Non-pigmented ciliary epithelial cell (primary cell): ENCODE results near the gene UNC45A.
"Not testable (repeated sequence)": the region's sequence is repeated elsewhere in the genome, so short reads cannot be mapped to it uniquely, and the experiment has no call there.

Experiments used
- DNase-seq: peaks from one replicate; pipeline ENCODE4 v3.0.0-alpha.2; 2010; ENCODE audit warnings: low read depth

UNC45A gene, protein sequence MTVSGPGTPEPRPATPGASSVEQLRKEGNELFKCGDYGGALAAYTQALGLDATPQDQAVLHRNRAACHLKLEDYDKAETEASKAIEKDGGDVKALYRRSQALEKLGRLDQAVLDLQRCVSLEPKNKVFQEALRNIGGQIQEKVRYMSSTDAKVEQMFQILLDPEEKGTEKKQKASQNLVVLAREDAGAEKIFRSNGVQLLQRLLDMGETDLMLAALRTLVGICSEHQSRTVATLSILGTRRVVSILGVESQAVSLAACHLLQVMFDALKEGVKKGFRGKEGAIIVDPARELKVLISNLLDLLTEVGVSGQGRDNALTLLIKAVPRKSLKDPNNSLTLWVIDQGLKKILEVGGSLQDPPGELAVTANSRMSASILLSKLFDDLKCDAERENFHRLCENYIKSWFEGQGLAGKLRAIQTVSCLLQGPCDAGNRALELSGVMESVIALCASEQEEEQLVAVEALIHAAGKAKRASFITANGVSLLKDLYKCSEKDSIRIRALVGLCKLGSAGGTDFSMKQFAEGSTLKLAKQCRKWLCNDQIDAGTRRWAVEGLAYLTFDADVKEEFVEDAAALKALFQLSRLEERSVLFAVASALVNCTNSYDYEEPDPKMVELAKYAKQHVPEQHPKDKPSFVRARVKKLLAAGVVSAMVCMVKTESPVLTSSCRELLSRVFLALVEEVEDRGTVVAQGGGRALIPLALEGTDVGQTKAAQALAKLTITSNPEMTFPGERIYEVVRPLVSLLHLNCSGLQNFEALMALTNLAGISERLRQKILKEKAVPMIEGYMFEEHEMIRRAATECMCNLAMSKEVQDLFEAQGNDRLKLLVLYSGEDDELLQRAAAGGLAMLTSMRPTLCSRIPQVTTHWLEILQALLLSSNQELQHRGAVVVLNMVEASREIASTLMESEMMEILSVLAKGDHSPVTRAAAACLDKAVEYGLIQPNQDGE

DNA sequence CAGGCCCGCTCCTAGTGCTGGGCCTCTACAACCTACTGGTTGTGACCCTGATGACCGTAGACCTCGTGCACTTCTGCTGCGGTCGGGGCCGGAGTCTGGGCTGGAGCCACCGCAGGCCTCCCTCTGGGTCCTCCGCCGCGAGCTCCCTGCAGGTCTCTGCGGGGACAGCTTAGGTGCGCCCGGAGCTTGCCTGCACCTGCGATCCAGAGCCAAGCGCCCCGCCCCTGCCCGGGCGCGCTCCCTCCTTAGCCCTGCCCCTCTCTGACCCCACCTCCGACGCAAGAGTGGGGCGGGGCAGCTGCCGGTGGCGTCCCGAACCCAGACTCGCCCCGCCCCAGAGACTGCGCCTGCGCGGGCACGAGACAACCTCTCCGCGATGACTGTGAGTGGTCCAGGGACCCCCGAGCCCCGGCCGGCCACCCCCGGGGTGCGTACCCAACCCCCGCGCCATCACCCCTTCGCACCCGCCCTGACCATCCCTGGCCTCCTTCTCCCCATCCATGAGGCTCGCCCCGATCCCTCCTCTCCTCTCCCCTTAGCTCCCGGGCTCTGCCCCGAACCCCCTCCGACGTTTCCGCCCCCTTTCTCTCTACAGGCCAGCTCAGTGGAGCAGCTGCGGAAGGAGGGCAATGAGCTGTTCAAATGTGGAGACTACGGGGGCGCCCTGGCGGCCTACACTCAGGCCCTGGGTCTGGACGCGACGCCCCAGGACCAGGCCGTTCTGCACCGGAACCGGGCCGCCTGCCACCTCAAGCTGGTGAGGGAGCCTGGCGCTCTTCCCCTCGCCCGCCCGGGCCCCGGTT is at the start of gene UNC45A:
TSS of gene UNC45A (plus strand) at position 337 of the 803 bp plus-strand sequence. CDS start at position 377, 40 bp downstream.
- no peak for DNase-seq

DNA sequence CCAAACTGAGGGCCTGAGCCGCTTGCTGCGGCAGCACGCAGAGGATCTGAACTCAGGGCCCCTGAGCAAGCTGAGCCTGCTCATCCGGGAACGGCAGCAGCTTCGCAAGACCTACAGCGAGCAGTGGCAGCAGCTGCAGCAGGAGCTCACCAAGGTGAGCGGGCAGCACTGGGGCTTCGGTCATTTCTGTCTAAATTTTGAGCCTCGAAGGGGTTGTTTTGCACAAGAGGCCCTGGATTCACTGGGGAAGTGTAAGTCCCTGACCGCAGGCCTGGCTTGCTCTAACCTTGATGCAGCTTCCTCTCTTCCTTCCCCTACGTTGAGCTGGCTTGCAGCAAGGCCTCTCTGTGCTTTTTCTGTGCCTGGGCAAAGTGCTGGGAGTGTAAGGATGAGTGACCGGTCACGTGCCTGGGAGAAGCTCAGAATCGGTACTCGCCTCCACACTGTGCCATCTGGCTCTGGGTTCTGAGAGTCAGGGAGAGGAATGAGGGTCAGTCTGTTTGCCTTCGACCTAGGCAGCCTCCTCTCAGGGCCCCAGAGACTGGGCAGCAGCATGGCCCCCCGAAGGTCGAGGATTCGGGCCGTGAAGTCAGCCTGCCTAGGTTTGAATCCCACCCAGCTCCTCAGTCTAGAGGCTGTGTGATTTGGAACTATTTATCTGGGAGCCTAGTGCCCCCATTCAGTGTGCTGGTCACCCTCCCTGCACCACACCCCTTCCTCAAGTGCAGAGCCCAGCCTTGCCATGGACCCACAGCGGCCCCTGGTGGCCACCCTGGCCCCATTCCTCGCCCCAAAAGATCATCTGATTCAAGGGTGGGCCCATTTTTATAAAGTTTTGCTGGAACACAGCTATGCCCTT is 49.4 kb upstream of the UNC45A start:
- no peak for DNase-seq

- DNase-seq, result no peak
These were observed 48.8 kb upstream of the UNC45A start for GRCh38 chr15:90886291-90886614.

DNA sequence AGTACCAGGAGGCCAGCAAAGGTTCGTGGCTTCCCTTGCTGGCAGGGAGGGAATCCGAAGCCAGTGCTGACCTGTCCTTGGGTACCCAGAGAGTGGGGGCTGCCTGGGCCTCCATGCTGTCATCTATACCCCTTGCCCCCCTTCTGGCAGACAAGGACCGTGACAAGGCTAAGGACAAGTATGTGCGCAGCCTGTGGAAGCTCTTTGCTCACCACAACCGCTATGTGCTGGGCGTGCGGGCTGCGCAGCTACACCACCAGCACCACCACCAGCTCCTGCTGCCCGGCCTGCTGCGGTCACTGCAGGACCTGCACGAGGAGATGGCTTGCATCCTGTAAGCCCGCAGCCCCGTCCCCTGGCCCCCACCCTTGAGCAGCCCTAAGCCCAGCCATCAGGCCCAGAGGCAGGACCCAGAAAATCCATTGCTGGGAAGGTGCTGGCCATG is 48.0 kb upstream of the UNC45A start:
- DNase-seq, result no peak

GRCh38 chr15:90889313-90889730 is 45.8 kb upstream of the UNC45A start:
- DNase-seq, result no peak

GRCh38 chr15:90889736-90890456 is 45.2 kb upstream of the UNC45A start:
- no peak for DNase-seq

GRCh38 chr15:90890839-90891238 is 44.2 kb upstream of the UNC45A start:
- DNase-seq, result no peak

DNA sequence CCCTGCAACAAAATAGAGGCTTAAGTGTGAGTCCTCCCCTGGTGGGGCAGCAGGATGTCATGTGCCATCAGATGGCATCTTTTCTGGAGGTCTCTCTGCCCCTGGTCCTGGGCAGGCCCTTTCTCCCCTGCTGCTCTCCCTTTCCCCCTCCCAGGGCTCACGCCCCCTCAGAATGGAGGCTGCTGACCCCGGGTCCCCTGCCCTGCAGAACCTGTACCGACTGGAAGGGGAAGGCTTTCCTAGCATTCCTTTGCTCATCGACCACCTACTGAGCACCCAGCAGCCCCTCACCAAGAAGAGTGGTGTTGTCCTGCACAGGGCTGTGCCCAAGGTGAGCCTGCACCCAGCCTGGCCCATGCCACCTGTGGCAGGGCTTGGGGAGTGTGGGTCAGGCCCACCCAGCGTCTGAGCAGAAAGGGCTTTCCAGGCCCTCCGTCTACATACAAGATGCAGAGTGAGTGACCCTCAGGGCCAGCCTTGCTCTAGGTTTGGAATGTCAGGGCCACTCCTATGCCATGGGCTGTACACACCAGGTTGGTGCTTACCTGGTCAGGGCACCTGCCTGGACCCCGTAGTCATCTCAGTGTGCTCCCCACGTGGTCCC is 43.6 kb upstream of the UNC45A start:
- no peak for DNase-seq

DNA sequence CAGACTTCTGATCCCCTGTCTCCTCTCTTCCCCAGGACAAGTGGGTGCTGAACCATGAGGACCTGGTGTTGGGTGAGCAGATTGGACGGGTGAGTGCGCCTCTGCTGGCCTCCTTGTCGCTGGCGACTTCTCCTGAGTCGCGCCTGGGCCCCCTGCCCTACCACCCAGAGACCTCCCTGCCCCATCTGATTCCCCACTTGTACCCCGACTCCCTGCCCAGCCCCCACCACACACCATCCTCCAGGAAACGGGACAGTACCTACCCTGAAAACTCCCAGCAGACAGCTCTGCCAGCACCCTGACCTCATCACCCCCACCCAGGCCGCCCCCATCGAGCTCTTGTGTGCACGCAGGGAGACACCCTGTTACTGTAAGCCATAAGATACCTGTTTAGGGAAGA is 43.1 kb upstream of the UNC45A start:
- no peak for DNase-seq

DNA sequence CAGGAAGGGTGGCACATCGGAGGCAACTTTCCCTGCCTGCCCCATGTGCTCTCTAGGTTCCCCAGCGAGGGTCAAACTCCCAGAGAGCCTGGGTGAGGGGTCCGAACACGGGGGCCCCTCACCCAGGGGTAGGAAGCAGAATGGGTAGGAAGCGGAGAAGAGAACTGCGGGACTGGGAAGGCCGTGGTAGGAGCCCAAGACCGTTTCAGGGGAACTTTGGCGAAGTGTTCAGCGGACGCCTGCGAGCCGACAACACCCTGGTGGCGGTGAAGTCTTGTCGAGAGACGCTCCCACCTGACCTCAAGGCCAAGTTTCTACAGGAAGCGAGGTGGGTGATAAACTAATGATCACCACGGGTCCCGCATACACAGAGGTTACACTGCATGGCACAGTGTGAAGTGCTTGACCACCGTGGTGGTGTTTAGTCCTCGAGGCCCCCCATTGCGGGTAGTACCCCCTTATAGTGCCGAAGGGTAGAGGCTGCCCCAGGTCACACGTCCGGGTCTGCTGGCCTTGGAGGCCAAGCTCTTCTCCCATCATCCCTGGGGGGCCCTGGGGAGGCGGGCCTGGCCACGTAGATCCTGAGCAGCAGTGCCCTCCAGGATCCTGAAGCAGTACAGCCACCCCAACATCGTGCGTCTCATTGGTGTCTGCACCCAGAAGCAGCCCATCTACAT is 42.4 kb upstream of the UNC45A start:
- DNase-seq, result no peak

GRCh38 chr15:90893175-90894090 is 41.7 kb upstream of the UNC45A start:
- no peak for DNase-seq

- DNase-seq, result no peak
These were observed 39.4 kb upstream of the UNC45A start for GRCh38 chr15:90895571-90896117.

DNA sequence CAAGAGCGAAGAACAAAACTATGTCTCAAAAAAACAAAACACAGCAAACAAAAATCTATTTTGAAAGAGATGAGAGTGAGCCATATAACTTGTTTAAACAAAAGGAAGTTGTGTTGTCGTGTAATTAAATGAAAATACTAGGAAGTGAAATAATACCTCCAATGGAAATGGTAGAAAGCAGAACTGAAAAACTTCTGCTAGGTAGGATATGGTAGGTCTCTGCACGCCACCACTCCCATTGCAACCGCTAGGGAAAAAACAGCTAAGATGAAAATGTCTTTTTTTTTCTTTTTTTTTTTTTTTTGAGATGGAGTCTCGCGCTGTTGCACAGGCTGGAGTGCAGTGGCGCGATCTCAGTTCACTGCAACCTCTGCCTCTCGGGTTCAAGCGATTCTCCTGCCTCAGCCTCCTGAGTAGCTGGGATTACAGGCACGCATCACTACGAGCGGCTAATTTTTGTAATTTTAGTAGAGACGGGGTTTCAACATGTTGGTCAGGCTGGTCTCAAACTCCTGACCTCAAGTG is 37.9 kb upstream of the UNC45A start:
- not testable (repeated sequence) for DNase-seq

DNA sequence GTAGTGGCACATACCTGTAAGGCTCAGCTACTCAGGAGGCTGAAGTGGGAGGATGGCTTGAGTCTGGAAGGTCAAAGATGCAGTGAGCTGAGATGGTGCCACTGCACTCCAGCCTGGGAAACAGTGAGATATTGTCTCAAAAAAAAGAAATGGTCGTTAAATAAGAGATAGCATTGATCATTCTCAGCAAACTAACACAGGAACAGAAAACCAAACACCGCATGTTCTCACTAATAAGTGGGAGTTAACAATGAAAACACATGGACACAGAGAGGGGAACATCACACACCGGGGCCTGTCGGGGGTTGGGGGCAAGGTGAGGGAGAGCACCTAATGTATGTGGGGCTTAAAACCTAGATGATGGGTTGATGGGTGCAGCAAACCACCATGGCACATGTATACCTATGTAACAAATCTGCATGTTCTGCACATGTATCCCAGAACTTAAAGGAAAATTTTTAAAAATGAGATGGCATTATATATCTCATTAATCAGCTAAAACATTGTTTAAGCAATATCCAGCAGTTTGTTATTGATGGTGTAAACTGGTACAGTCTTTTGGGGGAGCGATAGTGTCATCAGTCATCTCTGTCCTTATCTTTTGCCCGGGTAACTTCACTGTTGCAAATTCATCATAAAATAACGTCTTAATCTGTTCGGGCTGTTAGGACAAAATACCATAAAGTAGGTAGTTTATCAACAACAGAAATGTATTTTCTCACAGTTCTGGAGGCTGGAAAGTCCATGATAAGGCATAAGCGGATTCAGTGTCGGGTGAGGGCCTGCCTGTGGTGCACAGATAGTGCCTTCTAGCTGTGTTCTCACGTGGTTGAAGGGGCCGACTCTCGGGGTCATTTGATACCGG is 33.7 kb upstream of the UNC45A start:
- DNase-seq, result no peak

DNA sequence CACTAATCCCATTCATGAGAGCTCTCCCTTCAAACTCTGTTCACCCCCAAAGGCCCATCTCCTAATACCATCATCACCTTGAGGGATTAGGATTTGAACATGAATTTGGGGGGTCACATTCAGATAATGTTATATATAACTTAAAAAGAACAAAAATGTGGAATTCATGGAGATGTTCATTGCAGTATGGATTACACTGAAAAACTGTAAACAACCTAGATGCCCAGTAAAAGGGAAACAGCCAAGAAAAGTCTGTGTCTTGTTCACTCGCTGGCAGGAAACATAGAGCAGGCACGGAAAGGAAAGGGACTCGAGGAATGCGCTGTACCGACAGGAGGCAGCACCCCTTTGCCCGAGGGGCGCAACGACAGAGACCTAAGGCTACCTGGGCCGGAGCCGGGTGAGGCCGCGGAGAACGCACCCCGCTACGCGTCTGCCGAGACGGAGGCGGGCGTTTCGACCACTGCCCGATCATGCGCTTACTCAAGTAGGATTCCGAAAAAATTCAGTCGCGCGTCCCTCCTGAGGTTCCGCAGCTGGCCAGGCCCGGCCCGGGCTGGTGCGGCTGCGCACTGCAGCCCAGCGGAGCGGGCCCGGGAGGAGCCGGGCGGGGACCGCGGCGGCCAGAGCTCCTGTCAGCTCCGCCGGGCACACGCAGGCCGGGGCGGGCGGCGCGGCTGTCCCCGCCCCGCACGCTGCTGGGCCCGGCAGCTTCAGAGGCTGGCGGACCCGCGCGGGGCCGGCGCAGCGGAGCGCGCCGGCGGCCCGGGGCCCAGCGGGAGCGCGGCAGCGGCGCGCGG is 32.8 kb upstream of the UNC45A start:
- no peak for DNase-seq
